D721Med (cell line): ENCODE data around the gene VSNL1.

Experiments used
- DNase-seq: peaks from one replicate; pipeline ENCODE4 v3.0.0; 2011; ENCODE audit warnings: low spot score; ENCODE audit not compliant: insufficient read length
- FAIRE-seq: peaks from 2 replicates; lab custom pipeline; 2011; peaks lifted over from hg19 to GRCh38; lab: Jason Lieb, UNC
- TF ChIP-seq, protein P1 (sequence below): IDR thresholded peaks from 2 replicates; pipeline ENCODE4 v1.5.1; 2012; ENCODE audit warnings: mild to moderate bottlenecking, control low read depth; ENCODE audit not compliant: insufficient read depth; ENCODE audit errors: missing control alignments

Gene VSNL1

DNA sequence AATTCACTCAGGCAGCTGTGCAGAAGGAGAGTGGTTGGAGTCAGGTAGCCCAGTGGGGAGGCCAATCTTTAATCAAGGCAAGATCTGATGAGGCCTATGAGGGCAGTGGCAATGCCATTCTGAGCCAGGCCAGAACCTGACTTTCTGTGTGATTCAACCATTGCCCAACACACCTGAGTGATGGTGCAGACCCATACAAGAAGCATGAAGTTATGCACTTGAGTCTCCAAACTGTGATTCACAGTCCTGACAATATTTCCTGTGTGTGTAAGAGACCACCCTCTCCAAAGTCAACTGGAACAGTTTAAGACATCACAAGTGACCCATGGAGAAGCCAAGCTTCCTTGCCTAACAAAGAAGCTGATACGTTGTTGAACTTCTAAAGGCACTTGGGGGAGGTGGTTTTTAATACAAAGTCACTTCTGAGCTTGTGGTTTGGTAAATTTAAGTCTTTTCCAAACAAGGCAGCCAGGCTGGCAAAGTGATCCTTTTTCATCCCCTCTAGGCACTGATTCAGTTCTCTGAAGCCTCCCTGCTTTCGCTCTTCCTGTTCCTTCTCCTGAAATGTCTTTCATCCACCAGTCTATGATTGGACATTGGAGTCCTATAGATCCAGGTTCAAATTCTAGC is 49.0 kb downstream of the VSNL1 start:
- DNase-seq, result no peak
- FAIRE-seq, result no peak
- TF ChIP-seq, protein P1, sequence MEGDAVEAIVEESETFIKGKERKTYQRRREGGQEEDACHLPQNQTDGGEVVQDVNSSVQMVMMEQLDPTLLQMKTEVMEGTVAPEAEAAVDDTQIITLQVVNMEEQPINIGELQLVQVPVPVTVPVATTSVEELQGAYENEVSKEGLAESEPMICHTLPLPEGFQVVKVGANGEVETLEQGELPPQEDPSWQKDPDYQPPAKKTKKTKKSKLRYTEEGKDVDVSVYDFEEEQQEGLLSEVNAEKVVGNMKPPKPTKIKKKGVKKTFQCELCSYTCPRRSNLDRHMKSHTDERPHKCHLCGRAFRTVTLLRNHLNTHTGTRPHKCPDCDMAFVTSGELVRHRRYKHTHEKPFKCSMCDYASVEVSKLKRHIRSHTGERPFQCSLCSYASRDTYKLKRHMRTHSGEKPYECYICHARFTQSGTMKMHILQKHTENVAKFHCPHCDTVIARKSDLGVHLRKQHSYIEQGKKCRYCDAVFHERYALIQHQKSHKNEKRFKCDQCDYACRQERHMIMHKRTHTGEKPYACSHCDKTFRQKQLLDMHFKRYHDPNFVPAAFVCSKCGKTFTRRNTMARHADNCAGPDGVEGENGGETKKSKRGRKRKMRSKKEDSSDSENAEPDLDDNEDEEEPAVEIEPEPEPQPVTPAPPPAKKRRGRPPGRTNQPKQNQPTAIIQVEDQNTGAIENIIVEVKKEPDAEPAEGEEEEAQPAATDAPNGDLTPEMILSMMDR, result no peak

GRCh38 chr2:17590342-17590911 is 49.9 kb downstream of the VSNL1 start:
- DNase-seq, result no peak
- no peak for FAIRE-seq
- TF ChIP-seq, protein P1, result no peak

DNA sequence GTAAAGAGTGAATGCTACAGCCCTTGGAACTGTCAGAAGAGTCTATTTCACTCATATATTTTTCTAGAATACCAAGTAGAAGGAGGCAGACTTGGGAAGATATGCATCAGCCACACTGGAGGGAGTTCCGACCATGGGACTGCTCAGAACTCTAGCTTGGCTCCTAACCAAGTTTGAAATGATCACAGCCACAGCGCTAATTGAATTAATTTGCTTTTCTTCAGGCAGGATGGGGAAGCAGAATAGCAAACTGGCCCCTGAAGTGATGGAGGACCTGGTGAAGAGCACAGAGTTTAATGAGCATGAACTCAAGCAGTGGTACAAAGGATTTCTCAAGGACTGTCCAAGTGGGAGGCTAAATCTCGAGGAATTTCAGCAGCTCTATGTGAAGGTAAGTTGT is 51.4 kb downstream of the VSNL1 start:
- FAIRE-seq, result no peak
- no peak for DNase-seq
- TF ChIP-seq, protein P1, result no peak

DNA sequence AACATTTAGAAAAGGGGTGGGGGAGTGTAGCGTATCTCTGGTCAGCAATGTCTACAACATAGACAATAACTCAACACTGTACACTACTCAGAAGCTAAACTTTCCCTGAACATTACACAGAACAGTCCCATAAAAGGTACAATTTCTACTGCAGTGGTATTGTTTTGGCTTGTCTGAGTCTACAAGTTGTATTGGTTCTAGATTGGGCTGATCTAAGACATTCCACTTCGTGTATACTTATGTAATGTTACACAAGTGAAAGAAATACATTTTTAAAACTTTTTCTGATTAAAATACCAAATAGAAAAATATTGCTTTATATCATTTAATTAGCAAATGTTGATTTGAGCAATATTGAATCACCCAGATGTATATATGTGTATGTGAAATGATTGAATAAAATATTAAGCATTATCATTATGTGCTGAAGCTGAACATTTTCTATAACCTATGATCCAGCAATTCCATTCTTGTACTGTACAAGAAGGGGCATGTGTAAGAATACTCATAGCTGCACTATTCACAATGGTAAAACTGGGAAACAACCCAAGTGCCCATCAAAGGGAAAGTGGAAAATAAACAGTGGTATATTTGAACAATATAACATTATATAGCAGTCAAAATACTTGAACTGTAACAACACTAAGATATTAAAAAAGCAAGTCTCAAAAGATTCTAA is 52.4 kb downstream of the VSNL1 start:
- TF ChIP-seq, protein P1, result no peak
- FAIRE-seq (no peak), DNase-seq (no peak)

GRCh38 chr2:17593445-17593840 is 52.9 kb downstream of the VSNL1 start:
- DNase-seq (no peak), FAIRE-seq (no peak)
- TF ChIP-seq, protein P1, result no peak

DNA sequence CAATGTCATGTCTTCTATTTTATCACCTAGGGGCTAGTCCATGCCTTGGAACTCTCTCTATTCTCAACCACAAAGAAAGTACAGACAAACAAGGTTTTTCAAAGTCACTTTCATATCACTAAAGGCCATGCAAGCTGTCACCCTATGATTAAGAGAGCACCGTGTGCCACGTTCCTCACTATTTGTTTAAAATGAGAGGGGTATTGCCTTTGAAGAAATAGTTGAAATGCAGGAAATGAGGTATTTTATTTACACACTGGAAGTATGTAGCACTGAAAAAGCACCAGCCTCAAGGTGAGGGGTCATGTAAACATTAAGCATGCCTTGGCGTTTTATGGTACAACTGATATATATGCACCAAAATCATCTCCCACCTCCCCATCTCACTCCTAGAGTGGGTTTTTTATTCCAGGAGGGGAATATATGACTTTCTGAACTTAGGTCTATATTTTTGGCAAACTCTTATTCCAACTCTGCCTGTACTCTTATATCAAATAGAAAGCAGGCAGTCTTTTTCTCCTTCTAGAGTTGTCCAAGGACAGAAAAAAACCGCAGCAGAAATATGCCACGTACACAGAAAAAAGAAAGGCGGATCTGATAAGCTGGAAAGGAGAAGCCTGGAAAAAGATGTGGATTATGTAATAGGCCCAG is 53.5 kb downstream of the VSNL1 start:
- FAIRE-seq (no peak), DNase-seq (no peak)
- TF ChIP-seq, protein P1, result no peak
